Peyer's patch (tissue), 4 donors: ENCODE results near the gene SPON1.

Experiments used
- POLR2A ChIP-seq, 2 donors: fragments of 450-650 bp; IDR thresholded peaks; one replicate each; pipeline ENCODE4 v1.5.1; 2017; ENCODE audit warnings: antibody characterized with exemption in 2 of 2, mild to moderate bottlenecking in 2 of 2, moderate library complexity in 2 of 2
- TF ChIP-seq, protein P1 (sequence below), 6 experiments: fragments of 450-650 bp in 4 of 6; fragments of 200-600 bp in 2 of 6; sonication (generic) in 1 of 6; IDR thresholded peaks; one replicate each; pipeline ENCODE4 v1.5.1; 2017 to 2019; ENCODE audit warnings: antibody characterized with exemption in 6 of 6, mild to moderate bottlenecking in 3 of 6, moderate library complexity in 1 of 6

DNA sequence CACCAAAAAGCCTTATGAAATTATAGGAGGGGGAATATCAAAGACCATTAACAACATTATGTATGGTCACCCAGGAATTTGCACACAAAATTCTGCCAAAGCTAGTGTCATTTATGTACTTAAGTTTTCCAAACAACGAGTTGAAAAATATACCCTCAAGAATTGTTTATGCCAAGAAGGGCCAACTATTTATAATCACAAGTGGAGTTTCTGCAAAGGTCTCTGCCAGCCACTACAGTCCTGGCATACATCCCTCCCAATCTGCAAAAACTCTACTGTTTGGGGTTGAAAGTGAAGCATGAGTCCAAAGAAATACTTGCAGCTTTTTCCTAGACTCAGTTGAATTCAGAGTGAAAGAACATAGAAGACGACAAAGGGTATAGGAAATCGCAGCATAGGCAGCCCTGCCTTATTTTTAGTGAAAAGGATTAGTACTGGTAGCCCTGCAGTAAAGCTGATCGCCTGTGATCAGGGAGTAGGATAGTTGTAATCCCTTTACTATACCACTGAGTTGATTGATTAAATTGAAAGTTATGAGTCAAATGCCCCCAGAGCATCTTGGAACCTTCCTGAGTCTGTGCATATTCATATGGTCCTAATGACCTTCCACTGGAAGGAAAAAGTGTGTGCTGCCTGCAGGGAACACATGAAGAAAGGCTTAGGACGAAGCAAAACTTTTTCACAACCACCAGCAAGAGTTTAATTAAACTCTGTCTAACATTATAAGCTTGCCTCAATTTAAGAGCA, 144.0 kb downstream of the SPON1 start:
- TF ChIP-seq, protein P1, sequence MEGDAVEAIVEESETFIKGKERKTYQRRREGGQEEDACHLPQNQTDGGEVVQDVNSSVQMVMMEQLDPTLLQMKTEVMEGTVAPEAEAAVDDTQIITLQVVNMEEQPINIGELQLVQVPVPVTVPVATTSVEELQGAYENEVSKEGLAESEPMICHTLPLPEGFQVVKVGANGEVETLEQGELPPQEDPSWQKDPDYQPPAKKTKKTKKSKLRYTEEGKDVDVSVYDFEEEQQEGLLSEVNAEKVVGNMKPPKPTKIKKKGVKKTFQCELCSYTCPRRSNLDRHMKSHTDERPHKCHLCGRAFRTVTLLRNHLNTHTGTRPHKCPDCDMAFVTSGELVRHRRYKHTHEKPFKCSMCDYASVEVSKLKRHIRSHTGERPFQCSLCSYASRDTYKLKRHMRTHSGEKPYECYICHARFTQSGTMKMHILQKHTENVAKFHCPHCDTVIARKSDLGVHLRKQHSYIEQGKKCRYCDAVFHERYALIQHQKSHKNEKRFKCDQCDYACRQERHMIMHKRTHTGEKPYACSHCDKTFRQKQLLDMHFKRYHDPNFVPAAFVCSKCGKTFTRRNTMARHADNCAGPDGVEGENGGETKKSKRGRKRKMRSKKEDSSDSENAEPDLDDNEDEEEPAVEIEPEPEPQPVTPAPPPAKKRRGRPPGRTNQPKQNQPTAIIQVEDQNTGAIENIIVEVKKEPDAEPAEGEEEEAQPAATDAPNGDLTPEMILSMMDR (IDR thresholded peaks at IDR 0.05) = no peak
- no peak for TF ChIP-seq POLR2A (IDR thresholded peaks at IDR 0.05)
